ENCODE data around the gene OVOL1. TPM values are rescaled to one million over a fixed set of nuclear protein-coding genes. Genes with fewer than 3 reads are reported as not detected.

The OVOL1 gene
- total RNA-seq, 1 donor from 2014 or later, result 4.7 TPM

- DNase-seq (ENCODE audit: low spot score in 2 of 2, unreplicated experiment in 2 of 2), result no peak
- Mint-ChIP-seq H3K4me1 (peaks cover 22% of the 10 kb centered on the region), H3K36me3 (no peaks in the 10 kb centered on the region), H3K27ac (peak overlapping the region; percentile 21), H3K4me3 (no peak overlapping the region), H3K9me3 (no peaks in the 10 kb centered on the region), H3K27me3 (ENCODE audit: low read depth) (peaks cover 33% of the 10 kb centered on the region)
- TF ChIP-seq, protein P1, sequence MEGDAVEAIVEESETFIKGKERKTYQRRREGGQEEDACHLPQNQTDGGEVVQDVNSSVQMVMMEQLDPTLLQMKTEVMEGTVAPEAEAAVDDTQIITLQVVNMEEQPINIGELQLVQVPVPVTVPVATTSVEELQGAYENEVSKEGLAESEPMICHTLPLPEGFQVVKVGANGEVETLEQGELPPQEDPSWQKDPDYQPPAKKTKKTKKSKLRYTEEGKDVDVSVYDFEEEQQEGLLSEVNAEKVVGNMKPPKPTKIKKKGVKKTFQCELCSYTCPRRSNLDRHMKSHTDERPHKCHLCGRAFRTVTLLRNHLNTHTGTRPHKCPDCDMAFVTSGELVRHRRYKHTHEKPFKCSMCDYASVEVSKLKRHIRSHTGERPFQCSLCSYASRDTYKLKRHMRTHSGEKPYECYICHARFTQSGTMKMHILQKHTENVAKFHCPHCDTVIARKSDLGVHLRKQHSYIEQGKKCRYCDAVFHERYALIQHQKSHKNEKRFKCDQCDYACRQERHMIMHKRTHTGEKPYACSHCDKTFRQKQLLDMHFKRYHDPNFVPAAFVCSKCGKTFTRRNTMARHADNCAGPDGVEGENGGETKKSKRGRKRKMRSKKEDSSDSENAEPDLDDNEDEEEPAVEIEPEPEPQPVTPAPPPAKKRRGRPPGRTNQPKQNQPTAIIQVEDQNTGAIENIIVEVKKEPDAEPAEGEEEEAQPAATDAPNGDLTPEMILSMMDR (IDR thresholded peaks at IDR 0.05; ENCODE audit: unreplicated experiment), result no peak
Observed at GRCh38 chr11:65781962-65782815, 4.7 kb upstream of the OVOL1 start.

DNA sequence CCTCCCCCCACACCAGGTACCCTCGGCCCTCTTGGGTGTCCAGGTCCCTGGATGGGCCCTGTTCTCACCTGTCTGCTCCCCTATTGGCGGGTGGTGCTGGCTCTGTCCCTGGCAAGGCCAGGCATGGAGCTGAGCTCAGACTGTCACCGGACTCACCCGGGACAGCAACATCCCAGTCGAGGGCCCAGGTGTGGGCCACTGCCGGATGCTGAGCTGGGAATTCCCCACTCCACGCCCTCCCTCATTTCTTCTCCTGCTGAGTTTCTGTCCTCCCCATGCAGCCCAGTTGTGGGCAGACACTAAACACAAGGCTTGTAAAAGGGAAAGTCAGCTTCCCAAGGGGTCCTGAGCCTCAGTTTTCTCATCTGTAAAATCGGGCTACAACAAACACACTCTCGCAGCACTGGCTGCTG is 4.0 kb upstream of the OVOL1 start:
- H3K4me3 Mint-ChIP-seq, result peak overlapping the region; percentile 13

DNA sequence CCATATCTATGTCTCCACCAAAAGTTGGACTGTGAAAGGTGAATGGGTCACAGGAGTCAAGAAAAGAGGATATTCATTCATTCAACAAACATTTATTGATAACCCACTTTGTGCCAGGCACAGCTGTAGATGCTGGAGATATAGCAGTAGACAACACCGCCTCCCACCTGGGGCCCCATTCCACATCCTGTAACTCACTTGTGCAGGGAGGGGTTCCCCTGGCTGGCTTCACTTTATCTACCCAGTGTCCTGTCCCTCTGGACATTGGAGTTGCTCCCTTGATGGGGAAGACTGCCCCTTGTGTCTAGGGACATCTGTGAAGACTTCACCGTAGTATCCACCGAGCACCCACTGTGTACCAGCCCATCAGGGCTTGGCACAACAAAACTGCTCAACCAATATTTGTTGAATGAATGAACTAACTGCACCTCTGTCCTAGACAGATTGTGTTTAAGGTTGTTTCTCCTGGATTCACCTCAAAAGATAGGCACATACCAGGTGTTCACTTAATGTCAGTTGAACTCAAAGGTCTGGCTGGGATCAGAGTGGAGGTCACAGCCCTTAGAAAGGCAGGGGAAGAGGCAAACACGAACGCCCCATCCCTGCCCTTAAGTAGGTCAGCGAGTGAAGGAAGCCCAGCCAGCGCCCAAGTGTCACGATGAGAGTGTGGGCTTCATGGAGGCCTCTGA is 1.4 kb upstream of the OVOL1 start:
- peak overlapping the region; percentile 46 for H3K4me3 Mint-ChIP-seq
- TF ChIP-seq, protein P1 (IDR thresholded peaks at IDR 0.05; ENCODE audit: unreplicated experiment), result no peak
- no peak overlapping the region for H3K27ac Mint-ChIP-seq
- no peaks in the 10 kb centered on the region for H3K9me3 Mint-ChIP-seq
- DNase-seq (ENCODE audit: low spot score in 2 of 2, unreplicated experiment in 2 of 2), result no peak
- H3K36me3 Mint-ChIP-seq, result no peaks in the 10 kb centered on the region
- H3K27me3 Mint-ChIP-seq (ENCODE audit: low read depth), result peaks cover 58% of the 10 kb centered on the region
- H3K4me1 Mint-ChIP-seq, result peaks cover 27% of the 10 kb centered on the region

More for the DNA sequence above, 4.0 kb upstream of the OVOL1 start:
- H3K36me3 Mint-ChIP-seq, result no peaks in the 10 kb centered on the region
- peaks cover 22% of the 10 kb centered on the region for H3K4me1 Mint-ChIP-seq
- H3K27ac Mint-ChIP-seq, result peak overlapping the region; percentile 40
- TF ChIP-seq, protein P1 (IDR thresholded peaks at IDR 0.05; ENCODE audit: unreplicated experiment), result no peak
- peaks cover 37% of the 10 kb centered on the region for H3K27me3 Mint-ChIP-seq (ENCODE audit: low read depth)
- no peaks in the 10 kb centered on the region for H3K9me3 Mint-ChIP-seq
- DNase-seq (ENCODE audit: low spot score in 2 of 2, unreplicated experiment in 2 of 2), result no peak

DNA sequence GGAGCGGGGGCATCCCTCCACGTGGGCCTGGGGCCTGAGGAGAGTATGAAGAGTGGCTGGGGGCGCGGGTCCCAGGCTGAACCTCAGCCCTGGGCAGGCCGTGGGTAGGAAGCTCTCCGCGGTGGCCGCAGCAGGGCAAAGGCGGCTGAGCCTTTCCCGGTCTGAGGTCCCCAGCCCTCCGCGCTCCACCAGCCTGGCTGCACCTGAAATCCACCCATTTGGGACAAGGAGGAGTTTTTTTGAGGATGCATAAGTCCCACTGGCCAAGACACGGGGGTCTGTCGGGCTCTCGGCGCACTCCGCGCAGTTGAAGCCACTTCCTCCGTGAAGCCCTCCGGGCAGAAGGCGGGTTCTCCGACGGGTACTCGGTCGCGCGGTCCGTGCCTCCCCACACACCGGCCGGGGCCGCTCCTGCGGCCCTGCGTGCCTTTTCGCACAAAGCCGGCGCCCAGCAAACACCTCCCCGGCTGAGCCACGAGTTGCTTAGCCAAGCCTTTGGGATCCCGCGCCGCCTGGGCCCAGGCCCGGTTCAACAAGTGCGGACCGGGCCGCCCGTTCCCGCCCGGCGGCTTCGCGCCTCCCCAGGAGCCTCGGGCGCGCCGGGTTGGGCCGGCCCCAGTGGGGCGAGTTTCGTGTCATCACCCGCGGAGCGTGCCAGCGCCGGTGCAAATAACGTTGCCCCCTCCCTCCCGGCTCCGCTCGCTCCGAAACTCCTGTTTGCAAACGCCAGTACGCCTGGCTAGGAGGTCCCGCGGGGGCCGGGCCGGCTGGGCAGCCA is 666 bp upstream of the OVOL1 start:
- Mint-ChIP-seq H3K27me3 (ENCODE audit: low read depth) (peaks cover 60% of the 10 kb centered on the region), H3K36me3 (no peaks in the 10 kb centered on the region)

More for the DNA sequence above, 666 bp upstream of the OVOL1 start:
- peaks cover 27% of the 10 kb centered on the region for H3K4me1 Mint-ChIP-seq
- TF ChIP-seq, protein P1 (IDR thresholded peaks at IDR 0.05; ENCODE audit: unreplicated experiment), result no peak
- no peak for DNase-seq (ENCODE audit: low spot score in 2 of 2, unreplicated experiment in 2 of 2)
- H3K9me3 Mint-ChIP-seq, result no peaks in the 10 kb centered on the region
- peak overlapping the region; percentile 46 for H3K4me3 Mint-ChIP-seq
- H3K27ac Mint-ChIP-seq, result no peak overlapping the region

All from mesothelial cell of epicardium (in vitro differentiated cells).